HG03196 (cell line): ENCODE measurements around the gene DSCAM.
"Not testable (repeated sequence)": the region's sequence is repeated elsewhere in the genome, so short reads cannot be mapped to it uniquely, and the experiment has no call there.

Experiments
- ATAC-seq: cut with Tn5 transposase; IDR thresholded peaks from one replicate; pipeline ENCODE4 v1.9.1; 2021; ENCODE audit not compliant: unreplicated experiment

DSCAM gene

GRCh38 chr21:40269239-40269638 is 577.7 kb downstream of the DSCAM start:
- ATAC-seq = no peak

GRCh38 chr21:40258456-40258855 is 588.5 kb downstream of the DSCAM start:
- not testable (repeated sequence) for ATAC-seq

GRCh38 chr21:40257342-40257741 is 589.6 kb downstream of the DSCAM start:
- ATAC-seq = no peak

GRCh38 chr21:40255518-40256444 is 591.2 kb downstream of the DSCAM start:
- ATAC-seq = no peak

DNA sequence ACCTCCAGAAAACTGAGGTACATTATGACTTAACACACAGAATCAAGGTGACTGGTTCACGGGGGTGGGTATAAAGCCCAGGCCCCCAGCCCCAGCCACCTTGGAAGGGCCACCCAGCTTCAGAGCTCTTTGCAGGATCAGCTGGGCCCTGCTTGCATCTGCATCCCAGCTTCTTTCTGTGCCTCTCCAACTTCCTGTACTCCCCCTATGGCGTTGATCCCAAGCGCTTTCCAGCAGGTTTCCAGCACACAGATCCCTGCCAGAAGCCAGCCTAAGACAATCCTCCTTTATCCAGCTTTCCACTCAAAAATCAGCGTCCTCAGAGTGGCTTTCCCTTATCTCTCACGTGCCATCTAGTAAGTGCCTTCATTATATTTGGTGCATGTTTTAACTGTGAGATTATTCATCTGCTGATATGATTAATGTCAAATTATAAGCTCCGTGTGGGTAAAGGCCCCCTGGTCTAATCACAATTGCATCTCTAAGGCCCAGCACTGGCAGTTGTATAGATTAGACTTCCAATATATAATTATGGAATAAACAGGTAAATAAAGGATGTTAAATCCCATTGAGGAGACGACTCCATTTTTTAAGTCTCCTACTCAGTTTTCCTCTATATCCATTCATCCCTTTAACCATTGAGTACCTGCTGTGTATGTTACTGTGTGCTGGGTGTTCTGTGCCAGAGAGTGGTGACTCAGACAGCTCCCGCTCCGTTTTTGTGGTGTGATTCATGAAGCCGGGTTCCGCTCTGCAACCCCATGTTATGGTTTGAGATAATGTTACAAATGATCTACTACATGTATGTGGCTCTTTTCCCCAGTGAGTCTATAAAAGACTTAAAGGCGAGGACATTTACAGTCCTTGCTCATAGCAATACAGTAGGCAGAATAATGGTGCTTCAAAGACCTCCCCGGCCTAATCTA is 592.2 kb downstream of the DSCAM start:
- no peak for ATAC-seq

DNA sequence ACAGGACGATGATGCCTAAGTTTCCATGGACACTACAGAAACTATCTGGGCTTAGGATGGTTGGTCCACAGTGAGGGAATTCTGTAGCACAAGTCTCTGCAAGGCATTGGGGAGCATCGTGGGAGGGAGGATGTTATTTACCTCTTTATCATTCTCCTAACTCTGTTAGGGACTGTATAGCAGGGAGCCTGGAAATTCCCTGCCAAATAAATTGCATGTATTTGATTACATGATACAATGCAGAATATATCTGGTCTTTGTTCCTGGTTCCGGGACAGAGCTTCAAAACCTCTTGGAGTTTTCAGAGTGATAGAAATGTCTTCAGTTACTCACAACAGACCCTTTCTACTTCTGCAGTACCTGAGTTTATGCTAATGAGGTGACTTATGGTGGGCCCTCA is 593.8 kb downstream of the DSCAM start:
- ATAC-seq = no peak

- ATAC-seq = no peak
These were observed 596.3 kb downstream of the DSCAM start for GRCh38 chr21:40250514-40251294.

- no peak for ATAC-seq
These were observed 602.0 kb downstream of the DSCAM start for GRCh38 chr21:40244981-40245380.

DNA sequence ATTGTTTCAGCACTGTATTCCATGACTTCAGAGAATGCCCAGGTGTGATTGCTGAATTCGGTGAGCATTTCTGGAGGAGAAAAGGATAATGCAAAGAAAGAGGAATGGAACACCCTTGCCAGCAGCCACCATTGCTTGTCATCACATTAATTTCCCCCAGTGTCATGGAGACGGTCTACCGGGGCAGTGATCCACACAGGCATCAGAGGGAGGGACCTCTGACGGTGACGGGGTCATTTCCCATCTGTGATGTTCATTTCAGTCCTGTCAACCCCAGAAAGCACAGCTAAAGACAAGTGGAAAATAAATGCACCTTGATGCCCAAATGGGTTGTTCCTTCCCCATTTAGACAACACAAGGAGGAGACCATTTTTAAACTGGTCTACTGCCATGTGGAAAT is 603.3 kb downstream of the DSCAM start:
- no peak for ATAC-seq

- ATAC-seq = no peak
These were observed 604.2 kb downstream of the DSCAM start for GRCh38 chr21:40242586-40243265.

GRCh38 chr21:40235528-40235927 is 611.4 kb downstream of the DSCAM start:
- no peak for ATAC-seq

GRCh38 chr21:40231979-40232378 is 615.0 kb downstream of the DSCAM start:
- no peak for ATAC-seq

DNA sequence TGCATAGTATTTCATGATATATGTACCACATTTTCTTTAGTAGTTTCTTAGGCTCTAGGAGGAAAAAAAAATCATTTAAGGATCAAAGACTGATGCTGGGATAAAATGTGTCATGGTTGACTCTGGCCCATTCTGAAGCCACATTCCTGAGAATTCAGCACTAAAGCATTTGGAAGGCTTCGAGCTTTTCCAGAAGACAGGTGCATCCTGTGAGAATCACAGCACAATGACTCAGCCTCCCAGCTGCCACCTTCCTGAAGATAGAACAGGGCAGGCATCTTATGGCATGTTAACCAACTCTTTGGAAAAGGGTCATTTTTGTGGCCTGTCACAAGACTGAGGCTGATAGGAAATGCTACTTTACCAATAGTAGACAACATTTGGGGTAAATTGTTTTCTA is 619.9 kb downstream of the DSCAM start:
- no peak for ATAC-seq

- no peak for ATAC-seq
These were observed 631.0 kb downstream of the DSCAM start for GRCh38 chr21:40215941-40216340.

- ATAC-seq = no peak
These were observed 636.7 kb downstream of the DSCAM start for GRCh38 chr21:40210251-40210650.

DNA sequence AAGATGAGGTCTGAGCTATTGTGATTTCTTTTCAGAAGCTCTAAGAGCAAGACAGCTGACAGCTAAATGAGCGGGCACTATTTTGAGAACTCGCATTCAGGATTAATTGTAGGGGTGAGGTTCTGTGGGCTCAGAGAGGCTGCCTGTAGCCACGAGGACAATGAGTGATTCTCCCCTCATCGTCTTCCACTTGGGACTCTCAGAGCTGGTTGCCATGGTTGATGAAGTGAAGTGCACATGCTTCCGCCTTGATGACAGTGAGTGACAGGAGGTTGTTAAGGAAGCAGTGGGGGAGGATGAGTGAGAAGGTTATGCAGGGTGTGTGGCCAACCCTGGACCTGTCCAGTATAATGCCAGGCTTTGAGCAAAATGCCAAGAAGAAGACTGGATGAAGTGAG is 638.0 kb downstream of the DSCAM start:
- ATAC-seq = no peak

- ATAC-seq = no peak
These were observed 638.6 kb downstream of the DSCAM start for GRCh38 chr21:40208206-40208947.

DNA sequence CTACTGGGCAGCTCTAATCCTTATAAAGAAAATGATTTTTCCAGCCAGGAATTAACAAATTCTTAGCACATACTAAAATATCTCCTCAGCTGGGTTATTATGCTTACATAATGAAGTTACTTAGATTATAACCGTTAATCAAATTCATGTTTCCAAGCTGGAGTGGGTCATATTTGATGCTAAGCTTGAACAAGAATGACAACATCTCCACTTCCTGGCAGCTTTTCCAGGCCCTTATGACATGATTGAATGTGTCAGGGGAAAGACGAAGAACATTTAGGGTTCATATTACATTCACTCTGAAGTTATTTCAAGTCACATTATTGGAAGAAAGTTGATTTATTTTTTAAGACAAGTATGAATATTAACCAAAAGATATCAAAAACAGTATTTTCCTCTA is 646.0 kb downstream of the DSCAM start:
- no peak for ATAC-seq

DNA sequence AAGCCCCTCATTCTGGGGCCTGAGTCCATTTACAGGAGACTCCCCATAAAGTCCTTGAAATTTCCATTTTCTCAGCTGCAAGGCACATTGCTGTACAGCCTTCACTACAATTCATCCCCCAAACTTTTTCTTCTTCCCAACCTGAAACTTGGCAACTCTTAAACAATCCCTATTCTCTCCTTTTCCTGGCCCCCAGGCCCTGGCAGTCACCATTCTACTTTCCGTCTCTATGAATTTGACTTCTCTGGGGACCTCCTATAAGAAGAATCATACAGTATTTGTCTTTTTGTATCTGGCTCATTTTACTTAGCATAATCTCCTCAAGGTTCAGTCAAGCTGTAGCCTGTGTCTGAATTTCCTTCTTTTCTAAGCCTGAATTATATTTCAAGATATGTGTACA is 646.8 kb downstream of the DSCAM start:
- no peak for ATAC-seq
